H1 (cell line): ENCODE results near the gene ADAM22. TPM values are rescaled to one million over a fixed set of nuclear protein-coding genes. Genes with fewer than 3 reads are reported as not detected.

Experiments
- BACH1 ChIP-seq: IDR thresholded peaks from 2 replicates; pipeline ENCODE4 v1.6.1; 2012; ENCODE audit warnings: low read length, improper control_type of control experiment
- HDAC2 ChIP-seq, 2 experiments: fragments of 300-600 bp in 1 of 2; sonication (generic) in 1 of 2; IDR thresholded peaks; 2 replicates each; pipeline ENCODE4 v1.6.1; 2011 to 2012; ENCODE audit warnings: low read depth in 2 of 2, low read length in 2 of 2, mild to moderate bottlenecking in 2 of 2, moderate library complexity in 2 of 2, borderline replicate concordance in 1 of 2, inconsistent platforms in 1 of 2
- RAD21 ChIP-seq, 2 experiments: IDR thresholded peaks in 1 of 2; conservative IDR thresholded peaks in 1 of 2; 2 replicates each; pipeline ENCODE4 v1.6.1; 2011; ENCODE audit warnings: low read depth in 2 of 2, low read length in 2 of 2, improper control_type of control experiment in 1 of 2, inconsistent platforms in 1 of 2, mild to moderate bottlenecking in 1 of 2, moderate library complexity in 1 of 2
- SIN3A ChIP-seq, 2 experiments: IDR thresholded peaks in 1 of 2; conservative IDR thresholded peaks in 1 of 2; 2 replicates each; pipeline ENCODE4 v1.6.1; 2011 to 2012; ENCODE audit warnings: low read length in 2 of 2, improper control_type of control experiment in 1 of 2, low read depth in 1 of 2, mild to moderate bottlenecking in 1 of 2
- SUZ12 ChIP-seq: fragments of 200-600 bp; sonication (generic); IDR thresholded peaks from 2 replicates; pipeline ENCODE4 v1.6.1; 2012; ENCODE audit warnings: mild to moderate bottlenecking, inconsistent platforms, low read length, moderate library complexity, mixed read lengths
- TEAD4 ChIP-seq: IDR thresholded peaks from 2 replicates; pipeline ENCODE4 v1.6.1; 2012; ENCODE audit warnings: low read depth, low read length, inconsistent platforms, mixed read lengths
- polyA plus RNA-seq, 7 experiments: library from polyadenylated mRNA; depleted of rRNA in 3 of 7; stranded (reverse) in 5 of 7; unstranded in 2 of 7; fragments of >200 nt in 5 of 7; fragments of 200-250 nt in 2 of 7; gene quantifications; 1 replicate in 5 of 7; 2 replicates in 1 of 7; 4 replicates in 1 of 7; pipeline versions ENCODE4 v1.2.1 to v1.2.3, GENCODE V29; 2011 to 2013; ENCODE audit warnings: missing spikeins in 2 of 7, mixed read lengths in 2 of 7
- total RNA-seq: library from RNA; stranded (reverse); fragmentation: NEBNext Ultra II Directional; extraction: Animal tissue kit (Norgen Biotek cat#: 25700); gene quantifications from 2 replicates; pipeline ENCODE4 v1.2.1, GENCODE V29; 2021
- TF ChIP-seq, protein P1 (sequence below): fragments of 300-600 bp; sonication (generic); IDR thresholded peaks from 2 replicates; pipeline ENCODE4 v1.7.1; 2012; ENCODE audit warnings: low read length, moderate library complexity, mild to moderate bottlenecking, inconsistent platforms; ENCODE audit not compliant: insufficient replicate concordance
- TF ChIP-seq, protein P2 (sequence below), 3 experiments: IDR thresholded peaks; 1 replicate in 2 of 3; 2 replicates in 1 of 3; pipeline versions ENCODE4 v1.5.1 to v1.6.1; 2011; ENCODE audit warnings: low read length in 3 of 3, mild to moderate bottlenecking in 3 of 3, inconsistent platforms in 2 of 3, low read depth in 1 of 3, moderate library complexity in 1 of 3; ENCODE audit not compliant: insufficient read depth in 1 of 3; ENCODE audit errors: control extremely low read depth in 1 of 3

The ADAM22 gene
- total and polyA plus RNA-seq, 2 of the 8 experiments (the other 6 are each of a cell fraction or from before 2014, with no cell fraction given), result 4.6 to 21.4 TPM

DNA sequence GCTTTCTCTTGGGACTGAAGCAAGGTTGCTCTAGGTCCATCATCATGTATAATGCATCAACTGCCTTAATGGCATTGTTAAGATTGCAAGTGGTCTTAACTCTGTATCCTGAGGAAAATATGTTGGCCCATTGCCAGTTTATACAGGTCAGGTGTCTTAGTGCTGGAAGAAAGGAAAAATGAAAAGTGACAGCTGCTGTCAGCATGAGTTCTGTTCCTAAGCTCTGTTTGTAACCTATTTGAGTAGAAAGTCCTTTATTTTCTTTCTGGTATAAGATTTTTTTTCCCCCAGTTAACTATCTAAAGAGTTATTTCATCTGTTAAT, 158.6 kb downstream of the ADAM22 start (continued):
- TF ChIP-seq, protein P1, sequence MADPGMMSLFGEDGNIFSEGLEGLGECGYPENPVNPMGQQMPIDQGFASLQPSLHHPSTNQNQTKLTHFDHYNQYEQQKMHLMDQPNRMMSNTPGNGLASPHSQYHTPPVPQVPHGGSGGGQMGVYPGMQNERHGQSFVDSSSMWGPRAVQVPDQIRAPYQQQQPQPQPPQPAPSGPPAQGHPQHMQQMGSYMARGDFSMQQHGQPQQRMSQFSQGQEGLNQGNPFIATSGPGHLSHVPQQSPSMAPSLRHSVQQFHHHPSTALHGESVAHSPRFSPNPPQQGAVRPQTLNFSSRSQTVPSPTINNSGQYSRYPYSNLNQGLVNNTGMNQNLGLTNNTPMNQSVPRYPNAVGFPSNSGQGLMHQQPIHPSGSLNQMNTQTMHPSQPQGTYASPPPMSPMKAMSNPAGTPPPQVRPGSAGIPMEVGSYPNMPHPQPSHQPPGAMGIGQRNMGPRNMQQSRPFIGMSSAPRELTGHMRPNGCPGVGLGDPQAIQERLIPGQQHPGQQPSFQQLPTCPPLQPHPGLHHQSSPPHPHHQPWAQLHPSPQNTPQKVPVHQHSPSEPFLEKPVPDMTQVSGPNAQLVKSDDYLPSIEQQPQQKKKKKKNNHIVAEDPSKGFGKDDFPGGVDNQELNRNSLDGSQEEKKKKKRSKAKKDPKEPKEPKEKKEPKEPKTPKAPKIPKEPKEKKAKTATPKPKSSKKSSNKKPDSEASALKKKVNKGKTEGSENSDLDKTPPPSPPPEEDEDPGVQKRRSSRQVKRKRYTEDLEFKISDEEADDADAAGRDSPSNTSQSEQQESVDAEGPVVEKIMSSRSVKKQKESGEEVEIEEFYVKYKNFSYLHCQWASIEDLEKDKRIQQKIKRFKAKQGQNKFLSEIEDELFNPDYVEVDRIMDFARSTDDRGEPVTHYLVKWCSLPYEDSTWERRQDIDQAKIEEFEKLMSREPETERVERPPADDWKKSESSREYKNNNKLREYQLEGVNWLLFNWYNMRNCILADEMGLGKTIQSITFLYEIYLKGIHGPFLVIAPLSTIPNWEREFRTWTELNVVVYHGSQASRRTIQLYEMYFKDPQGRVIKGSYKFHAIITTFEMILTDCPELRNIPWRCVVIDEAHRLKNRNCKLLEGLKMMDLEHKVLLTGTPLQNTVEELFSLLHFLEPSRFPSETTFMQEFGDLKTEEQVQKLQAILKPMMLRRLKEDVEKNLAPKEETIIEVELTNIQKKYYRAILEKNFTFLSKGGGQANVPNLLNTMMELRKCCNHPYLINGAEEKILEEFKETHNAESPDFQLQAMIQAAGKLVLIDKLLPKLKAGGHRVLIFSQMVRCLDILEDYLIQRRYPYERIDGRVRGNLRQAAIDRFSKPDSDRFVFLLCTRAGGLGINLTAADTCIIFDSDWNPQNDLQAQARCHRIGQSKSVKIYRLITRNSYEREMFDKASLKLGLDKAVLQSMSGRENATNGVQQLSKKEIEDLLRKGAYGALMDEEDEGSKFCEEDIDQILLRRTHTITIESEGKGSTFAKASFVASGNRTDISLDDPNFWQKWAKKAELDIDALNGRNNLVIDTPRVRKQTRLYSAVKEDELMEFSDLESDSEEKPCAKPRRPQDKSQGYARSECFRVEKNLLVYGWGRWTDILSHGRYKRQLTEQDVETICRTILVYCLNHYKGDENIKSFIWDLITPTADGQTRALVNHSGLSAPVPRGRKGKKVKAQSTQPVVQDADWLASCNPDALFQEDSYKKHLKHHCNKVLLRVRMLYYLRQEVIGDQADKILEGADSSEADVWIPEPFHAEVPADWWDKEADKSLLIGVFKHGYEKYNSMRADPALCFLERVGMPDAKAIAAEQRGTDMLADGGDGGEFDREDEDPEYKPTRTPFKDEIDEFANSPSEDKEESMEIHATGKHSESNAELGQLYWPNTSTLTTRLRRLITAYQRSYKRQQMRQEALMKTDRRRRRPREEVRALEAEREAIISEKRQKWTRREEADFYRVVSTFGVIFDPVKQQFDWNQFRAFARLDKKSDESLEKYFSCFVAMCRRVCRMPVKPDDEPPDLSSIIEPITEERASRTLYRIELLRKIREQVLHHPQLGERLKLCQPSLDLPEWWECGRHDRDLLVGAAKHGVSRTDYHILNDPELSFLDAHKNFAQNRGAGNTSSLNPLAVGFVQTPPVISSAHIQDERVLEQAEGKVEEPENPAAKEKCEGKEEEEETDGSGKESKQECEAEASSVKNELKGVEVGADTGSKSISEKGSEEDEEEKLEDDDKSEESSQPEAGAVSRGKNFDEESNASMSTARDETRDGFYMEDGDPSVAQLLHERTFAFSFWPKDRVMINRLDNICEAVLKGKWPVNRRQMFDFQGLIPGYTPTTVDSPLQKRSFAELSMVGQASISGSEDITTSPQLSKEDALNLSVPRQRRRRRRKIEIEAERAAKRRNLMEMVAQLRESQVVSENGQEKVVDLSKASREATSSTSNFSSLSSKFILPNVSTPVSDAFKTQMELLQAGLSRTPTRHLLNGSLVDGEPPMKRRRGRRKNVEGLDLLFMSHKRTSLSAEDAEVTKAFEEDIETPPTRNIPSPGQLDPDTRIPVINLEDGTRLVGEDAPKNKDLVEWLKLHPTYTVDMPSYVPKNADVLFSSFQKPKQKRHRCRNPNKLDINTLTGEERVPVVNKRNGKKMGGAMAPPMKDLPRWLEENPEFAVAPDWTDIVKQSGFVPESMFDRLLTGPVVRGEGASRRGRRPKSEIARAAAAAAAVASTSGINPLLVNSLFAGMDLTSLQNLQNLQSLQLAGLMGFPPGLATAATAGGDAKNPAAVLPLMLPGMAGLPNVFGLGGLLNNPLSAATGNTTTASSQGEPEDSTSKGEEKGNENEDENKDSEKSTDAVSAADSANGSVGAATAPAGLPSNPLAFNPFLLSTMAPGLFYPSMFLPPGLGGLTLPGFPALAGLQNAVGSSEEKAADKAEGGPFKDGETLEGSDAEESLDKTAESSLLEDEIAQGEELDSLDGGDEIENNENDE, result no peak
- TF ChIP-seq BACH1, result no peak
- no peak for TF ChIP-seq RAD21 (IDR thresholded peaks at IDR 0.05 in 1 of 2, conservative IDR thresholded peaks at IDR 0.05 in 1 of 2; ENCODE audit: low read depth in 2 of 2, low read length in 2 of 2)
- TF ChIP-seq HDAC2 (IDR thresholded peaks at IDR 0.05; ENCODE audit: borderline replicate concordance in 1 of 2, low read depth in 2 of 2, low read length in 2 of 2), result no peak
- TF ChIP-seq SIN3A (conservative IDR thresholded peaks at IDR 0.05 in 1 of 2, IDR thresholded peaks at IDR 0.05 in 1 of 2; ENCODE audit: low read depth in 1 of 2, low read length in 2 of 2), result no peak
- no peak for TF ChIP-seq SUZ12
- TF ChIP-seq TEAD4, result no peak
- TF ChIP-seq, protein P2, sequence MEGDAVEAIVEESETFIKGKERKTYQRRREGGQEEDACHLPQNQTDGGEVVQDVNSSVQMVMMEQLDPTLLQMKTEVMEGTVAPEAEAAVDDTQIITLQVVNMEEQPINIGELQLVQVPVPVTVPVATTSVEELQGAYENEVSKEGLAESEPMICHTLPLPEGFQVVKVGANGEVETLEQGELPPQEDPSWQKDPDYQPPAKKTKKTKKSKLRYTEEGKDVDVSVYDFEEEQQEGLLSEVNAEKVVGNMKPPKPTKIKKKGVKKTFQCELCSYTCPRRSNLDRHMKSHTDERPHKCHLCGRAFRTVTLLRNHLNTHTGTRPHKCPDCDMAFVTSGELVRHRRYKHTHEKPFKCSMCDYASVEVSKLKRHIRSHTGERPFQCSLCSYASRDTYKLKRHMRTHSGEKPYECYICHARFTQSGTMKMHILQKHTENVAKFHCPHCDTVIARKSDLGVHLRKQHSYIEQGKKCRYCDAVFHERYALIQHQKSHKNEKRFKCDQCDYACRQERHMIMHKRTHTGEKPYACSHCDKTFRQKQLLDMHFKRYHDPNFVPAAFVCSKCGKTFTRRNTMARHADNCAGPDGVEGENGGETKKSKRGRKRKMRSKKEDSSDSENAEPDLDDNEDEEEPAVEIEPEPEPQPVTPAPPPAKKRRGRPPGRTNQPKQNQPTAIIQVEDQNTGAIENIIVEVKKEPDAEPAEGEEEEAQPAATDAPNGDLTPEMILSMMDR (IDR thresholded peaks at IDR 0.05; ENCODE audit: control extremely low read depth in 1 of 3, insufficient read depth in 1 of 3, low read depth in 1 of 3, low read length in 3 of 3), result no peak
